Fibroblast of pulmonary artery (primary cell): ENCODE measurements around the gene RRBP1.

Experiments
- DNase-seq: peaks from one replicate; pipeline ENCODE4 v3.0.0-alpha.2; 2010; ENCODE audit warnings: low read depth
- H3K4me3 ChIP-seq: replicated peaks from 2 replicates; pipeline ENCODE4 v1.5.1; 2011; ENCODE audit warnings: low read depth, mild to moderate bottlenecking, control low read depth, low read length, moderate library complexity
- TF ChIP-seq, protein P1 (sequence below): IDR thresholded peaks from 2 replicates; pipeline ENCODE4 v1.5.1; 2011; ENCODE audit warnings: mild to moderate bottlenecking, control low read depth, low read length, inconsistent platforms; ENCODE audit errors: missing control alignments

RRBP1 gene

DNA sequence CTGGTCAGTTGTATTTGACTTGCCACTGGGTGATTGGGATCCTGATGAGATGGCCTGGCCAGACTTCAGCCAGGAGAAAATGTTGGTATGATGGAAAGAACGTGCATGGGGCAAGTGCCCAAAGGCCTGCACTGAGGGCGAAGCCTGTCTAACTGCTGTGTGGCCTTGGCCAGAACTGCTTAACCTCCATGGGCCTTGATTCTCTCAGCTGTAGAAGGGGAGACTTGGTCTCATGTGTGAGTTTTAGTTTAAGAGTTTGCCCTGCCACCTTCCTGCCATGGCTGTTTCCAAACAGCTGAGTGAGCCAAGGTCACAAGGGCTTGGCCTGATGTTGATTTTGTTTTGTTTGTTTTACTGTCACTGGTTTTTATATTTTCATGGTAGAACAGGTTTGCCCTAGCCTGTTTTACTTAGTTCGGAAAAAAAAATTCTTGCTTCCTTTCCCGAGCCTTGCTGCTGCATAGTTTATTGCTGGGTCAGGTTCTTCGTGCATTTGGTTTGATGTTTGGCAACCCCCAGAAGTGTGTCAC is 76.8 kb downstream of the RRBP1 start:
- H3K4me3 ChIP-seq, result no peak overlapping the region
- TF ChIP-seq, protein P1, sequence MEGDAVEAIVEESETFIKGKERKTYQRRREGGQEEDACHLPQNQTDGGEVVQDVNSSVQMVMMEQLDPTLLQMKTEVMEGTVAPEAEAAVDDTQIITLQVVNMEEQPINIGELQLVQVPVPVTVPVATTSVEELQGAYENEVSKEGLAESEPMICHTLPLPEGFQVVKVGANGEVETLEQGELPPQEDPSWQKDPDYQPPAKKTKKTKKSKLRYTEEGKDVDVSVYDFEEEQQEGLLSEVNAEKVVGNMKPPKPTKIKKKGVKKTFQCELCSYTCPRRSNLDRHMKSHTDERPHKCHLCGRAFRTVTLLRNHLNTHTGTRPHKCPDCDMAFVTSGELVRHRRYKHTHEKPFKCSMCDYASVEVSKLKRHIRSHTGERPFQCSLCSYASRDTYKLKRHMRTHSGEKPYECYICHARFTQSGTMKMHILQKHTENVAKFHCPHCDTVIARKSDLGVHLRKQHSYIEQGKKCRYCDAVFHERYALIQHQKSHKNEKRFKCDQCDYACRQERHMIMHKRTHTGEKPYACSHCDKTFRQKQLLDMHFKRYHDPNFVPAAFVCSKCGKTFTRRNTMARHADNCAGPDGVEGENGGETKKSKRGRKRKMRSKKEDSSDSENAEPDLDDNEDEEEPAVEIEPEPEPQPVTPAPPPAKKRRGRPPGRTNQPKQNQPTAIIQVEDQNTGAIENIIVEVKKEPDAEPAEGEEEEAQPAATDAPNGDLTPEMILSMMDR, result no peak
- DNase-seq, result no peak

DNA sequence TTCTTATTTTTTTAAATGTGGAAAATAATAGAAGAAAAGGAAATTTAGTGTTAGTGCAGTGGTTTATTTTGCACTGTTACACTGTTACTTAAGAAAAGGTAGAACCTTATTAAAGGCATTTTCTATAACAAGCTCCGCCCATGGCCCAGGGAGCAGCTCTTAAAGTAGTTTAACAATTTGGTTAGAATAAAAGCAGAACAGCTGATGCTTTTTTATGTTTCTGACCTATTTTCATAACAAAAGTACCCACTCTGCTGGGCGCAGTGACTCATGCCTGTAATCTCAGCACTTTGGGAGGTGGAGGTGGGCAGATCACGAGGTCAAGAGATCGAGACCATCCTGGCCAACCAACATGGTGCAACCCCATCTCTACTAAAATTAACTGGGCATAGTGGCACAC is 79.5 kb downstream of the RRBP1 start:
- H3K4me3 ChIP-seq, result no peak overlapping the region
- TF ChIP-seq, protein P1, result no peak
- no peak for DNase-seq

DNA sequence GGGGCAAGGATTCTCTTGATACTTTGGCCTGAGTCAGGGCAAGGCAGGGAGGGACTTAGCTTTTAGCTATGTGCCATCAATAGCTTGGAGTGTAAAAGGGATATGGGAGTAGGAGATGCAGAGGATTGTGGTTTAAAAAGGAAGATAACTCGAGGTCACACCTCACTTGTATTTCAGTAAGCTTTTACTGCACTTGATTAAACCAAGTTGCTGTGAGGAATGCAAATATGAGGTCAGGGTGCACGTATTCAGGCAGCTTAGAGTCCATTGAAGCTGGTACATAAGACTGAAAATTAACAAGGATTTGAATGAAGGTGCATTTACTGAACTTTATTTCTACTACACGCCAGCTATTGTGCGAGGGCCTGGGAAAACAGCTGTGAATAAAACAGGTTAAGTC is 80.1 kb downstream of the RRBP1 start:
- DNase-seq, result no peak
- H3K4me3 ChIP-seq, result no peak overlapping the region
- TF ChIP-seq, protein P1, result no peak

DNA sequence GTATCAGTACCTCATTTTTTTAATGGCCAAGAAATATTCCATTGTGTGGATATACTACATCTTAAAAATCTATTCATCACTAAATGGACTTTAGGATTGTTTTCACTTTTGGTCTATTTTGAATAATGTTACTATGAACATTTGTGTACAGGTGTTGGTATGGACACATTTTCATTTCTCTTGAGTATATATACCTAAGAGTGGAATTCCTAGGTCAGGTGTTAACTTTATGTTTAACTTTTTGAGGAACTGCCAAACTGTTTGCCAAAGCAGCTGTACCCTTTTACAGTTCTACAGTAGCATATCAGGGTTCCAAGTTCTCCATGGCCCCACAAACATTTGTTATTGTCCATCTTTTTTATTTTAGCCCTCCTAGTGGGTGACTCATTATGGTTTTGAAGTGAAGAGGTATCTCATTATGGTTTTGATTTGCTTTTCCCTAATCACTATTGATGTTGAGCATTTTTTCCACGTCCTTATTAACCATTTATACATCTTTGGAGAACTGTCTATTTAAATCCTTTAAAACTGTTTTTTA is 84.0 kb downstream of the RRBP1 start:
- TF ChIP-seq, protein P1, result no peak
- no peak overlapping the region for H3K4me3 ChIP-seq
- no peak for DNase-seq

DNA sequence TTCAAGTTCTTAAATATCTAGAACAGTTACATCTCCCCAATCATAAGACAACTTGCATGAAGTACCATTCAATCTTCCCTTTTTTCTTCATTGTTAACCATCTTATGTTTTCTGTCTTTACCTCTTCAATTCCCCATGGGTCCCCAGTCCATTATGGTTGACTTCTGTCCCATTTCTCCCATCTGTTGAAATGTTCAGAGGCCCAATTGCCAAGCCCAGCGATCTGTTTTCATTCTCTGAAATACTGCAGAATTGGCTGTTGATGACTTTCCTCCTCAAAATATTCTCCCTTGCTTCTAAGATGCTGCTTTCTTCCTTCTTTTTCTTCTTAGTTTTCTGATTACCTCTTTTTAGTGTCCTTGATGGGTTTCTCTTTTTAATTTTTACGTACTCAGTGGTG is 86.2 kb downstream of the RRBP1 start:
- no peak overlapping the region for H3K4me3 ChIP-seq
- TF ChIP-seq, protein P1, result no peak
- no peak for DNase-seq

- TF ChIP-seq, protein P1, result no peak
- H3K4me3 ChIP-seq, result no peak overlapping the region
- DNase-seq, result peak; percentile 84
Observed at GRCh38 chr20:17594443-17594842, 87.6 kb downstream of the RRBP1 start.

DNA sequence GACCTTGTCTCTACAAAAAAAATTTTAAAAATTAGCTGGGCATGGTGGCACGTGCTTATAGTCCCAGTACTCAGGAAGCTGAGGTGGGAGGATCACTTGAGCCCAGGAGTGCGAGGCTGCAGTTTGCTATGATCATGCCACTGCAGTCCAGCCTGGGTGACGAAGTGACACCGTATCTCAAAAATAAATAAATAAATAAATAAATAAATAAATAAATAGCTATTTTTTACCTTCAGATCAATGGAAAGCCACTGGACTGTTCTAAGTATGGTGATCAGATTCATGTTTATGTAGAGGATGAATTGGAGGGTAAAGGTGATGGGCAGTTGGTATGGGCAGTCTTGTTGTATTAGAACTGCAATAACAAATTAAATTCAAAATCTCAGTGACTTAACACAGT is 88.1 kb downstream of the RRBP1 start:
- H3K4me3 ChIP-seq, result no peak overlapping the region
- TF ChIP-seq, protein P1, result no peak
- no peak for DNase-seq
